Measurements from ENCODE around the gene PRDM5.

The PRDM5 gene

DNA sequence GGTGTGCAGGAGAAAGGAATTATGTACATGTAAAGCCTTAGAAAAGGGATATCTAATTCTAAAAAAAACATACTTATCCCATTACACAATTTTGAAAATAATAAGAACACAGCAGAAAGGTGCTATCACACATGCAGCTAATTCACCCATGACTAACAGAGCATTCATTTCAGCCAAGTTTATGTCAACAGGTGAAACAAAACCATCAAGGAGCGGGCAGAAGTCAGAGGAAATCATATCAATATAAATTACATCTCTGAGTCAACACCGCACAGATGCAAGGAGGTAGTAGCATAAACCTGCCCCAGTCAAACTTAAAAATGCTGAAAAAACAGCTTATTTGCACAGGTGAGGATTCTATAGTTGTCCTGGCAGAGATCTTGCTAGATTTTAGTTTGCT lies 197.9 kb downstream of the PRDM5 start:
- DNase-seq (ENCODE audit: low read depth): no peak

DNA sequence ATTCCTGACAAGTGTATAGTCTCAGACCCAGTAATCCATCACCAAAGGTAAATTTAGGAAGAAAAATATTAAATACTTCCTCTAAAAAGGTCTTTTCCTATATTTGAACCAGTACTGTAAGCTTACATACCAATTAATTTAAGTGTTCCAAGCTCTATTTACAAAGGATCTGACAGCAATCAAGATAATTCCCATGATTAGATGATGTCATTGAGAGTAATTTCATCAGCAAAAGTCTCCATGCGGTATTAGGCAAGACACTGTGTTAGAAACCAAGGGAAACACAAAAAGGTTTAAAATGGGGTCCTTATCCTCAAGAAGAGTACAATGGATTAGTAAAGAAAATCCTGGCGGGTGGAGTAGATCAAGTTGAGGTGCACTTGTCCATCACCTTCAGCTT lies 198.5 kb downstream of the PRDM5 start:
- TF ChIP-seq, protein P1, sequence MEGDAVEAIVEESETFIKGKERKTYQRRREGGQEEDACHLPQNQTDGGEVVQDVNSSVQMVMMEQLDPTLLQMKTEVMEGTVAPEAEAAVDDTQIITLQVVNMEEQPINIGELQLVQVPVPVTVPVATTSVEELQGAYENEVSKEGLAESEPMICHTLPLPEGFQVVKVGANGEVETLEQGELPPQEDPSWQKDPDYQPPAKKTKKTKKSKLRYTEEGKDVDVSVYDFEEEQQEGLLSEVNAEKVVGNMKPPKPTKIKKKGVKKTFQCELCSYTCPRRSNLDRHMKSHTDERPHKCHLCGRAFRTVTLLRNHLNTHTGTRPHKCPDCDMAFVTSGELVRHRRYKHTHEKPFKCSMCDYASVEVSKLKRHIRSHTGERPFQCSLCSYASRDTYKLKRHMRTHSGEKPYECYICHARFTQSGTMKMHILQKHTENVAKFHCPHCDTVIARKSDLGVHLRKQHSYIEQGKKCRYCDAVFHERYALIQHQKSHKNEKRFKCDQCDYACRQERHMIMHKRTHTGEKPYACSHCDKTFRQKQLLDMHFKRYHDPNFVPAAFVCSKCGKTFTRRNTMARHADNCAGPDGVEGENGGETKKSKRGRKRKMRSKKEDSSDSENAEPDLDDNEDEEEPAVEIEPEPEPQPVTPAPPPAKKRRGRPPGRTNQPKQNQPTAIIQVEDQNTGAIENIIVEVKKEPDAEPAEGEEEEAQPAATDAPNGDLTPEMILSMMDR (conservative IDR thresholded peaks at IDR 0.05; ENCODE audit: low read depth, low read length): no peak
- no peak overlapping the region for H3K4me3 ChIP-seq (ENCODE audit: low read depth, low read length)
- no peak for DNase-seq (ENCODE audit: low read depth)

More for the DNA sequence above, 197.9 kb downstream of the PRDM5 start:
- TF ChIP-seq, protein P1 (conservative IDR thresholded peaks at IDR 0.05; ENCODE audit: low read depth, low read length): no peak
- no peak overlapping the region for H3K4me3 ChIP-seq (ENCODE audit: low read depth, low read length)

DNA sequence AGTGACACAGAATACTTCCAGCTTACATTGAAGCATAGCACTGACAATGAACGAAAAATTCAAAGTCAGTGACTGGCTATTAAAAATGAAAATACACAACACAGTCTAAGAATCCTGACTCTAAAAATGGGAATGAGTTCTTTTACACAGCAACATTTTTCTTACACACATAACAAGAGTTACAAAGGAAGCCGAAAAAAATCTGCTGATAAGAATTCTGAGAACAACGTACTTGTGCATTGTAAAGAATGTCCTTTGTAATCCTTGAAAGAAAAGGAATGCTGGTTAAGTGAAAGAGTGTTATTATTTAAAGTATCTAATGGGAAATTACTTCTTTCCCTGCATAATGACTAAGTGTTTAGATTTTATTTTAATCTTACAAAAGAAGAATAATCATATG lies 199.4 kb downstream of the PRDM5 start:
- DNase-seq (ENCODE audit: low read depth): peak; percentile 24
- no peak overlapping the region for H3K4me3 ChIP-seq (ENCODE audit: low read depth, low read length)
- TF ChIP-seq, protein P1 (conservative IDR thresholded peaks at IDR 0.05; ENCODE audit: low read depth, low read length): no peak

DNA sequence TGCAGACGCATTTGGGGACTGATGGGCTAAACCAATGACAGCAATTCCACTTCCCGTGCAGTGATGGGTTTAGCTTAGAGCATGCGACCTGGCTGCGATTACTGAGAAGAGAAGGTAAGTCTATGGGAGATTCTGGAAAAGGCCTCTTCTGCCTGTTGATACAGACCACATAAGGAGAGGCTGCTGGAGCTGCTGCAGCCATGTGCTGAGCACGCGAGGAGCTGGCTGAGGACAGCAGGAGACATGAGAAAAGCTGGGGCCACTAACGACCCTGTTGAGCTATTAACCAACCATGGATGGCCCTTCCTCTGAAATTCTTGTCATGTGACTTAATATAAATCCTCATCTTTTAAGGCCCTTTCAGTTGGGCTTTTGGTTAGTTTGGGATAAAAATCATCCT lies 199.9 kb downstream of the PRDM5 start:
- TF ChIP-seq, protein P1 (conservative IDR thresholded peaks at IDR 0.05; ENCODE audit: low read depth, low read length): no peak
- DNase-seq (ENCODE audit: low read depth): no peak
- no peak overlapping the region for H3K4me3 ChIP-seq (ENCODE audit: low read depth, low read length)

DNA sequence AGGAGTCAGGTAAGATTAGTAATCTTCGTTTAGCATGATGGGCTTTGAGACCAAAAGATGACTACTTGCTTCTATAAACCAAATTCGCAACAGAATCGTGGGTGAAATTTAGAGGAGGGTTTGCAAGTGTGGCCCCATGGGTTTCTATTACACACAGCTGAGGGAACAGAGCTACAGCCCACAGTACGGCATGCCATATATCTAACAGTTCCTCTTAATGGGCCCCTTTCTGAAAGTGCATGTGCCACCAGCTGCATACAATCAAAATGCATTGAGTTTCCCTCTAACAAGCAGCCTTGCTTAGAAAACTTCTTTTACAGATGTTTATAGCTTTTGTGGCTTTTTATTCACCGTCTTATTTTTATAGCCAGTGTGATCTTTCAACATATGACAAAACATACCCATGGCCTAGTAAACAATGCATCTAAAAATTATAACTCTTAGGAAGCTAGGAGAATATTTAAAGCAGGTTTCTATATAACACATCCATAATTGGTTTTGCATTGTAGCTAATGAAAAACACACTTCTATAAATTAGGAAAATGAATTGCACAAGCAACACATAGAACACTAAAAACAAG lies 202.1 kb downstream of the PRDM5 start:
- H3K4me3 ChIP-seq (ENCODE audit: low read depth, low read length): no peak overlapping the region
- TF ChIP-seq, protein P1 (conservative IDR thresholded peaks at IDR 0.05; ENCODE audit: low read depth, low read length): no peak
- DNase-seq (ENCODE audit: low read depth): no peak

DNA sequence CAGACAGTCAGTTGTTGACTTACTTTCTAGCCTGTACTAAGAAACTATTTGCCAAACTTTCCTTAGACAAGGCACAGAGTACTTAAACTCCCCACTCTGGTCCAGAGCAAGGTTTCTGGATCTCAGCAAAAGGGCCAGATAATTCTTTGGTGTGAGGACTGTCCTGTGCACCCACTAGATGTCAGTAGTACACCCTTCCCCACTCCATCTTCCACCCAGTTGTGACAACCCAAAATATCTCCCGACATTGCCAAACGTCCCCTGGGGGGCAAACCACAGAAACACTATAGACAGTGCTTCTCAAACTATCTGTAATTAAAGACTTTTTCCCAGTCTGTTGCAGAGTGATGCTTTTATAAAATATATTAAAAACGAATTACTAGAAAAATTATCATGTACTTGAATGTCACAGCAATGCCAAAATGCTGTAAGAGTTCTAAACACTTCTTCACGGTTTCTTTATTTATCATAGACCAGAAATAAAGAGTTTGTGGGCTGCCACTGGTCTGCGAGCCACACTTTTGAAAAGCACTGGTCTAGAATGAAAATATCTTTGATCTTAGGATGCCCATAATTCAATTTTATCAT lies 203.5 kb downstream of the PRDM5 start:
- no peak overlapping the region for H3K4me3 ChIP-seq (ENCODE audit: low read depth, low read length)
- TF ChIP-seq, protein P1 (conservative IDR thresholded peaks at IDR 0.05; ENCODE audit: low read depth, low read length): peak; percentile 96
- peak; percentile 72 for DNase-seq (ENCODE audit: low read depth)

DNA sequence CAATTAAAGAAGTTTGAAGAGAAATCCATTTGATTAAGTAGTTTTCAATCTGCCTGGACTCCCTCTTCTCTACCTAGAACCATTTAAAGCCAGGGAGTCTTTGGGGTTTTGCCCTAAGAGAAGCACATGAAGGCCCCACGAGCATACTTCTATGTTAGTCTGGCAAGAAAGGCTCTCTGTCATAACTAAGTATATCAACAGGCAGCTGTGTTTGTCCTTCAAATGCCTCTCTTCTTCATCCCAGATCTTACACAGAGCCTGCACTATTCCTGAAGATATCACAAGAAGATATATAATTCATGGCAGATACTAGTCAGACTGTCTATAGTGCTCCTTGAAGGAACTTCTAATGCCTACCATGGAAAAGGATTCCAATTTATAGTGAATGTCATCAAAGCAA lies 206.2 kb downstream of the PRDM5 start:
- TF ChIP-seq, protein P1 (conservative IDR thresholded peaks at IDR 0.05; ENCODE audit: low read depth, low read length): no peak
- no peak for DNase-seq (ENCODE audit: low read depth)

More for the DNA sequence above, 206.2 kb downstream of the PRDM5 start:
- no peak overlapping the region for H3K4me3 ChIP-seq (ENCODE audit: low read depth, low read length)
